Measurements from ENCODE around the gene NDUFB3.

- no peak for TF ChIP-seq CTCF (IDR thresholded peaks at IDR 0.05)
- no peak for TF ChIP-seq POLR2A (IDR thresholded peaks at IDR 0.05)
- no peak for TF ChIP-seq EP300 (IDR thresholded peaks at IDR 0.05)
Measured at GRCh38 chr2:201064797-201065329, 6.9 kb upstream of the NDUFB3 start.

Data from gastroesophageal sphincter (tissue), 3 donors.